D721Med (cell line): Measurements from ENCODE around the gene CTNNA2.

Experiments used
- DNase-seq: peaks from one replicate; pipeline ENCODE4 v3.0.0; 2011; ENCODE audit warnings: low spot score; ENCODE audit not compliant: insufficient read length
- FAIRE-seq: peaks from 2 replicates; lab custom pipeline; 2011; peaks lifted over from hg19 to GRCh38; lab: Jason Lieb, UNC
- TF ChIP-seq, protein P1 (sequence below): IDR thresholded peaks from 2 replicates; pipeline ENCODE4 v1.5.1; 2012; ENCODE audit warnings: mild to moderate bottlenecking, control low read depth; ENCODE audit not compliant: insufficient read depth; ENCODE audit errors: missing control alignments

CTNNA2 gene

GRCh38 chr2:80560326-80560725 is 1047.5 kb downstream of the CTNNA2 start:
- DNase-seq (no peak), FAIRE-seq (no peak)
- TF ChIP-seq, protein P1, sequence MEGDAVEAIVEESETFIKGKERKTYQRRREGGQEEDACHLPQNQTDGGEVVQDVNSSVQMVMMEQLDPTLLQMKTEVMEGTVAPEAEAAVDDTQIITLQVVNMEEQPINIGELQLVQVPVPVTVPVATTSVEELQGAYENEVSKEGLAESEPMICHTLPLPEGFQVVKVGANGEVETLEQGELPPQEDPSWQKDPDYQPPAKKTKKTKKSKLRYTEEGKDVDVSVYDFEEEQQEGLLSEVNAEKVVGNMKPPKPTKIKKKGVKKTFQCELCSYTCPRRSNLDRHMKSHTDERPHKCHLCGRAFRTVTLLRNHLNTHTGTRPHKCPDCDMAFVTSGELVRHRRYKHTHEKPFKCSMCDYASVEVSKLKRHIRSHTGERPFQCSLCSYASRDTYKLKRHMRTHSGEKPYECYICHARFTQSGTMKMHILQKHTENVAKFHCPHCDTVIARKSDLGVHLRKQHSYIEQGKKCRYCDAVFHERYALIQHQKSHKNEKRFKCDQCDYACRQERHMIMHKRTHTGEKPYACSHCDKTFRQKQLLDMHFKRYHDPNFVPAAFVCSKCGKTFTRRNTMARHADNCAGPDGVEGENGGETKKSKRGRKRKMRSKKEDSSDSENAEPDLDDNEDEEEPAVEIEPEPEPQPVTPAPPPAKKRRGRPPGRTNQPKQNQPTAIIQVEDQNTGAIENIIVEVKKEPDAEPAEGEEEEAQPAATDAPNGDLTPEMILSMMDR = no peak

- TF ChIP-seq, protein P1 = no peak
- FAIRE-seq = no peak
- DNase-seq = no peak
Observed at GRCh38 chr2:80568011-80568410, 1055.2 kb downstream of the CTNNA2 start.

- no peak for FAIRE-seq
- DNase-seq = no peak
- TF ChIP-seq, protein P1 = no peak
Observed at GRCh38 chr2:80573167-80573566, 1060.3 kb downstream of the CTNNA2 start.

DNA sequence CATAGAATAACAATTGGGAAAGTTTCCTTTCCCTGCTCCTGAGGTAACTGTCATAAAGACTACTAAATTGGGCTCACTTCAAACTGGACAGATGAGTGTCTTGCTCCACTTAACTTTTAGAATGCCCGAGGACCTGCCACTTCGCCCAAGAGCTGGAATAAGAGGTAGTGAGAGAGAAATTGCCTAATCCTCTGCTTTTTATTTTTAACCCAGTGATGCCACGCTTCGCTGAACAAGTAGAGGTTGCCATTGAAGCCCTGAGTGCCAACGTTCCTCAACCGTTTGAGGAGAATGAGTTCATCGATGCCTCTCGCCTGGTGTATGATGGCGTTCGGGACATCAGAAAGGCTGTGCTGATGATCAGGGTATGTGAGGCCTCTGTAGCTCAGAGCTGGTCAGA is 1061.1 kb downstream of the CTNNA2 start:
- no peak for DNase-seq
- no peak for FAIRE-seq

GRCh38 chr2:80579756-80580155 is 1066.9 kb downstream of the CTNNA2 start:
- FAIRE-seq = no peak
- TF ChIP-seq, protein P1 = no peak
- no peak for DNase-seq

More for the DNA sequence above, 1061.1 kb downstream of the CTNNA2 start:
- TF ChIP-seq, protein P1 = no peak

- FAIRE-seq = no peak
- no peak for DNase-seq
- TF ChIP-seq, protein P1 = no peak
Observed at GRCh38 chr2:80591233-80591632, 1078.4 kb downstream of the CTNNA2 start.

DNA sequence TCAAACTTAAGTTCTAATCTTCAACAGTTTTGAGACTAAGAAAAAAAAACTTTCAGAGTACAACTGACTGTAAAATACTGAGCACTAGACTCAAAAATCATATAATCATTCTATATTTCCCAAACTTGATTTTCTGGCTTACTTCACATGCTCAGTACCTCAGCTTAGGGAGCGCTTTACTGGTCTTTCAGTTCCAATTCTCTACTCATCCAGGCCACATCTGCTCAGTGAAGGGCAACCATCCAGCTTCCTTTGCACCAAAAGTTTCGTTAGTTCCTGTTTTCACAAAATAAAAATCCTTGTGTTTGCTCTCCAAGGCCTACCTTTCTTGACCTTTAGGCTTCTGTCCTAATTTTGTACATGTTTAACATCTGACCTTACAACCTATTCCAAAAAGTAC is 1079.3 kb downstream of the CTNNA2 start:
- TF ChIP-seq, protein P1 = no peak
- DNase-seq (no peak), FAIRE-seq (no peak)
